ENCODE results near the gene RGS17. TPM values are rescaled to one million over a fixed set of nuclear protein-coding genes. Genes with fewer than 3 reads are reported as not detected.

RGS17 gene
- total and polyA plus RNA-seq, 2 of the 13 experiments (the other 11 are each of a cell fraction or from before 2014, with no cell fraction given) = 0.04 TPM; not detected in 1

DNA sequence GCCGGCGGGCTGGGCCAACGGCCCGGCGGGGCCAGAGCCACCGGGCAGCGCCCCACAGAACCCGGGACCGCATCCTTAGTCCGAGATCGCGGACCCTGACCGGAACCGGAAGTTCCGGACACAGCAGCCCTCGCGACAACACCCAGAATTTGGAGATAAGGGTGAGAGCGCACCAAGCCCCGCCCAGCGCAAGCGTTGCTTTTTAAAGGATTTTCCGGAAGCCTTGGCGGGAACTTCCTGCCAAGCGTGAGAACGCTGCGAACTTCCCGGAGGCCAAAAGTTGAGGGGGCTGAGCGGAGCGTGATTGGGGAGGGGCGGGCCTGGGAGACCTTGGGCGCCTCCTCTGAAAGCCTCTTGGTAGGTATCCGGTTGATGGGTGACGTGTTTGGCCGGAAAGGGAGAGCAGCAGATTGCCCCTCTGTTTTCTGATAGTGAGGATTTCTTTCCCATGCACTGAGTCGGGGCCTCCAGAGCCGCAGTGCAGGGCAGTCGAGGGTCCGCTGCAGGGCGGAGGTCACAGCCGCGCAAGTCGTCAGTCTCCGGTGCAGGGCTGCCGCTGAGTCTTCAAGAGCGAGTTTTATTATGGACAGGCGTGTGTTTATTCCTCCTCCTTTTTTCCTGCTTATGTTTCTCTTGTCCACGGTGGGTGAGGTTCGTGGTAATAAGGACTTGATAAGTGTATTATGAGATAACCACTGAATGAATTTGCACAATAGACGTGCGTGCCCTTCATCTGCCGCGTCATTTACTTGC lies 128.3 kb downstream of the RGS17 start, which contains the start of gene MTRF1L (continued):
- TF ChIP-seq ZNF768 (CRISPR knock-in tag; IDR thresholded peaks at IDR 0.05) (peak; percentile 75), NR3C1 (CRISPR knock-in tag; IDR thresholded peaks at IDR 0.05) (no peak), RNF2 (conservative IDR thresholded peaks at IDR 0.05; ENCODE audit: low read depth) (no peak; the same call in 1 of the 2 replicates), ZNF777 (CRISPR knock-in tag; IDR thresholded peaks at IDR 0.05) (peak; percentile 83), PHB2 (IDR thresholded peaks at IDR 0.05; ENCODE audit: partially characterized antibody) (no peak), STAG1 (CRISPR knock-in tag; IDR thresholded peaks at IDR 0.05) (no peak), ZFP36L2 (CRISPR knock-in tag; IDR thresholded peaks at IDR 0.05) (no peak), ZNF343 (CRISPR knock-in tag; IDR thresholded peaks at IDR 0.05) (no peak), HCFC1 (IDR thresholded peaks at IDR 0.05; ENCODE audit: low read depth, low read length) (peak; percentile 58; the same call in 1 of the 2 replicates), DNMT1 (CRISPR knock-in tag; IDR thresholded peaks at IDR 0.05) (no peak), MATR3 (CRISPR knock-in tag; IDR thresholded peaks at IDR 0.05) (no peak), NFE2L2 (IDR thresholded peaks at IDR 0.05; ENCODE audit: low read length) (no peak), NONO (IDR thresholded peaks at IDR 0.05) (no peak), NONO (CRISPR knock-in tag; conservative IDR thresholded peaks at IDR 0.05) (0 out of 2 replicates have a peak, but pooled peaks have one; percentile 19), HNRNPH1 (optimal IDR thresholded peaks at IDR 0.05; ENCODE audit: low read depth, low read length) (no peak), ZNF446 (CRISPR knock-in tag; IDR thresholded peaks at IDR 0.05) (no peak), KLF6 (CRISPR knock-in tag; IDR thresholded peaks at IDR 0.05) (peak; percentile 71; the same call in 1 of the 2 replicates), ZNF883 (CRISPR knock-in tag; IDR thresholded peaks at IDR 0.05; ENCODE audit: not compliant biosample characterization) (peak; percentile 72), ZNF7 (CRISPR knock-in tag; IDR thresholded peaks at IDR 0.05) (no peak), ZNF337 (CRISPR knock-in tag; IDR thresholded peaks at IDR 0.05; ENCODE audit: borderline replicate concordance, low read depth) (0 out of 2 replicates have a peak, but pooled peaks have one; percentile 42), RELA (CRISPR knock-in tag; IDR thresholded peaks at IDR 0.05) (no peak), POLR2AphosphoS5 (IDR thresholded peaks at IDR 0.05; ENCODE audit: low read depth, low read length) (peak; percentile 69), JUN (CRISPR knock-in tag; IDR thresholded peaks at IDR 0.05) (no peak), TRIM24 (CRISPR knock-in tag; IDR thresholded peaks at IDR 0.05) (no peak)
- TF ChIP-seq, protein P1, sequence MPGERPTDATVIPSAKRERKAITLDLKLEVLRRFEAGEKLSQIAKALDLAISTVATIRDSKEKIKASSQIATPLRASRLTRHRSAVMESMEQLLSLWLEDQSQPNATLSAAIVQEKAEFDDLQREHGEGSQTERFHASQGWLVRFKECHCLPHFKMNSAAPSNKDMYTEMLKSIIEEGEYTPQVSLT (CRISPR knock-in tag; IDR thresholded peaks at IDR 0.05; ENCODE audit: borderline replicate concordance, low read depth) = peak; percentile 27; the same call in 1 of the 2 replicates
- TF ChIP-seq, protein P2, sequence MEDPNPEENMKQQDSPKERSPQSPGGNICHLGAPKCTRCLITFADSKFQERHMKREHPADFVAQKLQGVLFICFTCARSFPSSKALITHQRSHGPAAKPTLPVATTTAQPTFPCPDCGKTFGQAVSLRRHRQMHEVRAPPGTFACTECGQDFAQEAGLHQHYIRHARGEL (CRISPR knock-in tag; IDR thresholded peaks at IDR 0.05) = no peak
- TF ChIP-seq, protein P3, sequence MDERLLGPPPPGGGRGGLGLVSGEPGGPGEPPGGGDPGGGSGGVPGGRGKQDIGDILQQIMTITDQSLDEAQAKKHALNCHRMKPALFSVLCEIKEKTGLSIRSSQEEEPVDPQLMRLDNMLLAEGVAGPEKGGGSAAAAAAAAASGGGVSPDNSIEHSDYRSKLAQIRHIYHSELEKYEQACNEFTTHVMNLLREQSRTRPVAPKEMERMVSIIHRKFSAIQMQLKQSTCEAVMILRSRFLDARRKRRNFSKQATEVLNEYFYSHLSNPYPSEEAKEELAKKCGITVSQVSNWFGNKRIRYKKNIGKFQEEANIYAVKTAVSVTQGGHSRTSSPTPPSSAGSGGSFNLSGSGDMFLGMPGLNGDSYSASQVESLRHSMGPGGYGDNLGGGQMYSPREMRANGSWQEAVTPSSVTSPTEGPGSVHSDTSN (CRISPR knock-in tag; IDR thresholded peaks at IDR 0.05) = no peak
- TF ChIP-seq, protein P4, sequence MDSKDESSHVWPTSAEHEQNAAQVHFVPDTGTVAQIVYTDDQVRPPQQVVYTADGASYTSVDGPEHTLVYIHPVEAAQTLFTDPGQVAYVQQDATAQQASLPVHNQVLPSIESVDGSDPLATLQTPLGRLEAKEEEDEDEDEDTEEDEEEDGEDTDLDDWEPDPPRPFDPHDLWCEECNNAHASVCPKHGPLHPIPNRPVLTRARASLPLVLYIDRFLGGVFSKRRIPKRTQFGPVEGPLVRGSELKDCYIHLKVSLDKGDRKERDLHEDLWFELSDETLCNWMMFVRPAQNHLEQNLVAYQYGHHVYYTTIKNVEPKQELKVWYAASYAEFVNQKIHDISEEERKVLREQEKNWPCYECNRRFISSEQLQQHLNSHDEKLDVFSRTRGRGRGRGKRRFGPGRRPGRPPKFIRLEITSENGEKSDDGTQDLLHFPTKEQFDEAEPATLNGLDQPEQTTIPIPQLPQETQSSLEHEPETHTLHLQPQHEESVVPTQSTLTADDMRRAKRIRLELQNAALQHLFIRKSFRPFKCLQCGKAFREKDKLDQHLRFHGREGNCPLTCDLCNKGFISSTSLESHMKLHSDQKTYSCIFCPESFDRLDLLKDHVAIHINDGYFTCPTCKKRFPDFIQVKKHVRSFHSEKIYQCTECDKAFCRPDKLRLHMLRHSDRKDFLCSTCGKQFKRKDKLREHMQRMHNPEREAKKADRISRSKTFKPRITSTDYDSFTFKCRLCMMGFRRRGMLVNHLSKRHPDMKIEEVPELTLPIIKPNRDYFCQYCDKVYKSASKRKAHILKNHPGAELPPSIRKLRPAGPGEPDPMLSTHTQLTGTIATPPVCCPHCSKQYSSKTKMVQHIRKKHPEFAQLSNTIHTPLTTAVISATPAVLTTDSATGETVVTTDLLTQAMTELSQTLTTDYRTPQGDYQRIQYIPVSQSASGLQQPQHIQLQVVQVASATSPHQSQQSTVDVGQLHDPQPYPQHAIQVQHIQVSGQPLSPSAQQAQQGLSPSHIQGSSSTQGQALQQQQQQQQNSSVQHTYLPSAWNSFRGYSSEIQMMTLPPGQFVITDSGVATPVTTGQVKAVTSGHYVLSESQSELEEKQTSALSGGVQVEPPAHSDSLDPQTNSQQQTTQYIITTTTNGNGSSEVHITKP (CRISPR knock-in tag; IDR thresholded peaks at IDR 0.05; ENCODE audit: low read depth) = peak; percentile 88; the same call in 1 of the 2 replicates
